ENCODE measurements around the gene CTDSP1.
A peak's percentile ranks its signal among the peaks of the same experiment; 100 is the strongest.

CTDSP1 gene

GRCh38 chr2:218383892-218384519 lies 15.7 kb upstream of the CTDSP1 start:
- DNase-seq, result no peak

DNA sequence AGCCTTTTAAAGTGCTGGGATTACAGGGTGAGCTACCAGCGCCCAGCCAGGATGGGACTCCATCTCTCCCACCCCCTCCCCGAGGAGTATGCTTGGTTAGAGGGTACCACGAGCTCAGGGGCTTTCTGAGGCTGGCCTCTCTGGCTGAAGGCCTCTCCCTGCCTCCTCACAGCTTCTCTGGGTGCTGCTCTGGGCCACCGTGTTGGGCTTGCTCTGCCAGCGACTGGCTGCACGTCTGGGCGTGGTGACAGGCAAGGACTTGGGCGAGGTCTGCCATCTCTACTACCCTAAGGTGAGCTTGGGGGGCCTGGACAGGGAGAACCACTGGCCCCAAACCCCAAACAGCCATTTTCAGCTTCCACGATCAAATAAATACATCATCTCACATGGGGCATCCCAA lies 14.7 kb upstream of the CTDSP1 start:
- no peak for DNase-seq

- no peak for DNase-seq
These were observed 12.9 kb upstream of the CTDSP1 start for GRCh38 chr2:218386505-218387368.

GRCh38 chr2:218387369-218388194 lies 12.1 kb upstream of the CTDSP1 start:
- peak; percentile 69 for DNase-seq

DNA sequence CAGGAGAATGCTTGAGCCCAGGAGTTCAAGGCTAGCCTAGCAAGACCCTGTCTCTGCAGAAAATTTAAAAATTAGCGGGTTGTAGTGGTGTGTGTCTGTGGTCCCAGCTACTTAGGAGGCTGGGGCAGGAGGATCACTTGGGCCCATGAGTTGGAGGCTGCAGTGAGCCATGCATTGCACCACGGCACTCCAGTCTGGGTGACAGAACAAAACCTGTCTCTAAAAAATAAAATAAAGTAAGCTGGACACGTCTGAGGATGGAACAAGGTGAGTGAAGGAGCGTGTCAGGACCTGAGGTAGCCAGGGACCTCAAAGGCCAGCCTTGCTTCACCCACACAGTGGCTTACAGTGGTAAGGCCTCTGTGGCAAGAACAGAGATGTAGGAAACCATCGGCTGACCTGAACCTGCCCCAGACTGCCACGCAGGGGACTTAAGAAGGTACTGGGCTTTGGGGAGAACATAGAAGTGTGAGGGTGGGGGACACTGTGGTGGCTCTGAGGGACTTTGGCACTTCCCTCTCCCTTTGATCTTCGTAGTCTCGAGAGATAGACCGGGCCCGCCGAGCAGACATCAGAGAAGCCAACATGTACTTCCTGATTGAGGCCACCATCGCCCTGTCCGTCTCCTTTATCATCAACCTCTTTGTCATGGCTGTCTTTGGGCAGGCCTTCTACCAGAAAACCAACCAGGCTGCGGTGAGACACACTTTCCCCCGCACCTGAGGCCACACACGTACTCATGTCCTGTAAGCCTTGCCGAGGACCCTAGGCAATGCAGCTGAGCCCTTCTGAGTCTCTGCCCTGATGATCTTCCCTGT lies 10.1 kb upstream of the CTDSP1 start:
- no peak for DNase-seq

GRCh38 chr2:218391202-218391601 lies 8.5 kb upstream of the CTDSP1 start:
- no peak for DNase-seq

DNA sequence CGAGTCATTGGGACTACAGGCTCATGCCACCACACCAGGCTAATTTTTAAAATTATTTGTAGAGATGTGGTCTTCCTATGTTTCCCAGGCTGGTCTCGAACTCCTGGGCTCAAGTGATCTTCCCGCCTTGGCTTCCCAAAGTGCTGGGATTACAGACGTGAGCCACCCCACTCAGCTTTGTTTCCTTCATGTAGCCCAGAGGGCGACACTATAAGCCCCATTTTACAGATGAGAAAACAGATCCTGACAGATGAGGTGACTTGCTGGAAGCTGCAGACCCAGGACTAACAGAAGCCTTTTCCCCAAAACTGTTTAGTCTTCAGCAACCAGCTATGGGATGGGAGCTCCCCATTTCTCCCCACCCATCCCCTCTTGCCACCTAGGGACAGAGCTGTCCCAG lies 7.2 kb upstream of the CTDSP1 start:
- no peak for DNase-seq

- no peak for DNase-seq
These were observed 6.7 kb upstream of the CTDSP1 start for GRCh38 chr2:218392891-218393462.

DNA sequence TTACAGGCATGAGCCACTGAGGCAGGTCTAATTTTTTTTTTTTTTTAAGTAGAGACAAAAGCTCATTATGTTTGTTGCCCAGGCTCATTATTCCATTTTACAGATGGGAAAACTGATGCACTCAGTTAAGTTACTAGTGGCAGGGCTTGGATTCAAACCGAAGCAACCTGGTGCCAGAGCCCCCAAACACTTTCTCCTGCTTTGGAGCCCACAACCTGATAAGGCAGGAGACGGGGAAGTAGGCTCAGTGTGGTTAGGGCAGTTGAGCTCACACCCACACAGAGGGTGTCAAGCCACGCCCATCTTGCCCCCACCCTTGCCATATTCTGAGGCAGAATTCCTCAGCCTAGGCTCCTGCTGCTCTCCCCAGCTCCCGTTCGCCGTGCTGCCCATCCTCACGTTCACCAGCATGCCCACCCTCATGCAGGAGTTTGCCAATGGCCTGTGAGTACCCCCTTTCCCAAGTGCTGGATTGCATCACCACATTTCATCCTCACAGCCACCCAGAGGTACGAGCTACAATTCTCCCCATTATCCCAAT lies 5.8 kb upstream of the CTDSP1 start:
- no peak for DNase-seq

DNA sequence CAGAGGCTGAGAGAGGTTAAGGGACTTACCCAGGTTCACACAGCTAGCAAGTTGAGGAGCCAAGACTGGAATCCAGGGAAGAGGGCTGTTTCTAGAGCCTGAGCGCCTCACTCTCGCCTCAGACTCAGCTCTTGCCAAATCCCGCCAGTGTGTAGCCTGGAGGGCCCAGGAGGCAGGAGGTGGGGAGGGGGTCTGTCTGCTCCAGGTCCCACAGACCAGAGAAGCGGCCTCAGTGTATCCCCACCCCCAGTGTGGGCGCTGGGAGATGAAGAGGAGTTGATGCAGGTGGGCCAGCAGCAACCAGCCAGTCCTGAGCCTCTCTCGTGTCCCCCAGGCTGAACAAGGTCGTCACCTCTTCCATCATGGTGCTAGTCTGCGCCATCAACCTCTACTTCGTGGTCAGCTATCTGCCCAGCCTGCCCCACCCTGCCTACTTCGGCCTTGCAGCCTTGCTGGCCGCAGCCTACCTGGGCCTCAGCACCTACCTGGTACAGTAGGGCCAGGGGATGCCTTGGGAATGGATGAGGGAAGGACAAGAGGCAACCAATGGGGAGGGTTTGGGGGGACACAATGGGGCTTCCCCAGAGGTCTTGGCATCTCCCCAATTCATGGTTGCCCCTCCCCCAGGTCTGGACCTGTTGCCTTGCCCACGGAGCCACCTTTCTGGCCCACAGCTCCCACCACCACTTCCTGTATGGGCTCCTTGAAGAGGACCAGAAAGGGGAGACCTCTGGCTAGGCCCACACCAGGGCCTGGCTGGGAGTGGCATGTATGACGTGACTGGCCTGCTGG lies 5.2 kb upstream of the CTDSP1 start:
- DNase-seq, result no peak

DNA sequence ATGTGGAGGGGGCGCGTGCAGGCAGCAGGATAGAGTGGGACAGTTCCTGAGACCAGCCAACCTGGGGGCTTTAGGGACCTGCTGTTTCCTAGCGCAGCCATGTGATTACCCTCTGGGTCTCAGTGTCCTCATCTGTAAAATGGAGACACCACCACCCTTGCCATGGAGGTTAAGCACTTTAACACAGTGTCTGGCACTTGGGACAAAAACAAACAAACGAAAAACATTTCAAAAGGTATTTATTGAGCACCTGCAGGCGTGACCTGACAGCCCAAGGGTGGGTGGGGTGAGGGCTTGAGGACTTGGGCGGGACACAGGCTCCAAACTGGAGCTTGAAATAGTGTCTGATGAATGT lies 4.6 kb upstream of the CTDSP1 start:
- DNase-seq, result no peak

DNA sequence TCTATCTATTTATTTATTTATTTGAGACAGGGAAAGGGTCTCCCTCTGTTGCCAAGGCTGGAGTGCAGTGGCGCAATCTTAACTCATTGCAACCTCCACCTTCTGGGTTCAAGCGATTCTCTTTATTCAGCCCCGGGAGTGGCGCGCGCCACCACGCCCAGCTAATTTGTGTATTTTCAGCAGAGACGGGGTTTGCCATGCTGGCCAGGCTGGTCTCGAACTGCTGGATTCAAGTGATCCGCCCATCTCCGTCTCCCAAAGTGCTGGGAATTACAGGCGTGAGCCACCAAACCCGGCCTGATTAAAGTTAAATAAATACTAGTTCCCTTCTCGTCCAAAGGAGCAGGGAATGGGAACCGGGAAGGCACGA lies 4.2 kb upstream of the CTDSP1 start:
- no peak for DNase-seq

GRCh38 chr2:218395826-218396687 lies 3.6 kb upstream of the CTDSP1 start:
- peak; percentile 92 for DNase-seq

DNA sequence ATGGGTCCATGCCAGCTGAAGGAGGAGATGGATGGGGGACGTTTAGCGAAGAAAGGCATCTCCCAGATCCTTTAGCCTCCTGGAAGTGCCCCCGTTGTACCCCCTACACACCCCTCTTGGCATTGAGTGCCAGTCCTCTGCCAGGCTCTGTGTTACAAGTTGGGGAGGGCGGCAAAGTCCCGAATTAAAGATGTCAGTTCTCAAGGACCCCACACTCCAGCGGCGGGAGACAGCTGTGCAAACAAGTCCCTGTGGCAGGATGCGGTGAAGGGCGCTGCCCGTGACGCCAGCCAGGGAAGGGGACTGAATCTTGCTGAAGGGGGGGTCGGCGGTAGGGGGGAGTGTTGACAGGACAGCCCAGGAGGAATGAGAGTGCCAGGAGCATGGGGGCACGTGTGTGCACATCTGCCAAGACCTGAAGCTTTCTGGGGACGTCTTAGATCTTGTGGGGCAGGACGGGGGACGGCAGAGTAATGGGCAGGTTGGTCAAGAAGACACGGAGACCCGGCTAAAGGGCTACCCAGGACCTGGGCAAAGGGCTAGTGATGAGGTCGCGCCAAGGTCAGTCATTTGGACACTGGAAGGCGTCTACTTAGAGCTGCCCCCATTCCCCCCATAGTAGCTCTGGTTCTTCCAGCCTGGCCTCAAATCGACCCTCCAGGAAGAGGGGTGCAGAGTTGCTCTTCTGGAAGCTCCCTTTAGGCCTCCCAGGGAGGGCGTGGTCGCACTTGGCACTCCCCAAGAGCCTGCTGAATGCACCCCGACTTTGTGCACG lies 2.8 kb upstream of the CTDSP1 start:
- peak; percentile 77 for DNase-seq

GRCh38 chr2:218397463-218397819 lies 2.2 kb upstream of the CTDSP1 start:
- DNase-seq, result no peak

- DNase-seq, result peak; percentile 25
These were observed 1.7 kb upstream of the CTDSP1 start for GRCh38 chr2:218397820-218398436.

- peak; percentile 44 for DNase-seq
These were observed 954 bp upstream of the CTDSP1 start for GRCh38 chr2:218398437-218399390.
